Measurements from ENCODE around the gene ZBP1. TPM values are rescaled to one million over a fixed set of nuclear protein-coding genes. Genes with fewer than 3 reads are reported as not detected.

ZBP1 gene
- total RNA-seq, 1 donor from 2014 or later: not detected

DNA sequence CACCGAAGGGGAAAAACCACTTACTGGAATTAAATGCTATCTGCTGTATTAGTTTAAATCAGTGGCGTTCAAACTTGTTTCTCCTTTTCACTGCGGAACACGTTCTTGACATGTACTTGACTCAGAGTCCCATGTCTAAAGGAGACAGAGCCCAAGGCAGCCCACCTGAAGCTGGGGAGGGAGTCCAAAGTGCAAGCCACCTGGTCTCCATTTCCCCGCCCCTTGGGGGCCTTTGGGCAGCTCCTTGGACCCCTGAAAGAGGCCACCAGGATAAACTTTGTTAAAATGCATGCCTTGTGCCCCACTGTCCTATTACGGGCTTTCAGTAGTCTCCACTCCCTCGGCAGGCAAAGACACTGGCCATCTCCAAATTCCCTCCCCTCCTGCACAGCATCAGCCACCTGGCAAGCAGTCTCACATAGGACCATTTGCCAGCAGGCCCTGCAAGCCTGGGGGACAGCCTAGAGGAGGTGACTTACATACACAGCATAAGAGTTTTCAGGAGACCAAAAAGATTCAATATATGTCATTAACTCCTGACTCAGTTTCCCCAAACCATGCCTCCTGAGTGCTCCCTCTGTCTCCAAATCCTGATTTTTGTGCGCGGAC is 52.7 kb downstream of the ZBP1 start:
- Mint-ChIP-seq H3K9me3 (no peaks in the 10 kb centered on the region), H3K27me3 (ENCODE audit: low read depth) (peaks cover 86% of the 10 kb centered on the region), H3K4me3 (no peak overlapping the region), H3K27ac (no peak overlapping the region), H3K4me1 (peaks cover 7% of the 10 kb centered on the region), H3K36me3 (no peaks in the 10 kb centered on the region)
- no peak for DNase-seq (ENCODE audit: low spot score in 2 of 2, unreplicated experiment in 2 of 2)
- TF ChIP-seq, protein P1, sequence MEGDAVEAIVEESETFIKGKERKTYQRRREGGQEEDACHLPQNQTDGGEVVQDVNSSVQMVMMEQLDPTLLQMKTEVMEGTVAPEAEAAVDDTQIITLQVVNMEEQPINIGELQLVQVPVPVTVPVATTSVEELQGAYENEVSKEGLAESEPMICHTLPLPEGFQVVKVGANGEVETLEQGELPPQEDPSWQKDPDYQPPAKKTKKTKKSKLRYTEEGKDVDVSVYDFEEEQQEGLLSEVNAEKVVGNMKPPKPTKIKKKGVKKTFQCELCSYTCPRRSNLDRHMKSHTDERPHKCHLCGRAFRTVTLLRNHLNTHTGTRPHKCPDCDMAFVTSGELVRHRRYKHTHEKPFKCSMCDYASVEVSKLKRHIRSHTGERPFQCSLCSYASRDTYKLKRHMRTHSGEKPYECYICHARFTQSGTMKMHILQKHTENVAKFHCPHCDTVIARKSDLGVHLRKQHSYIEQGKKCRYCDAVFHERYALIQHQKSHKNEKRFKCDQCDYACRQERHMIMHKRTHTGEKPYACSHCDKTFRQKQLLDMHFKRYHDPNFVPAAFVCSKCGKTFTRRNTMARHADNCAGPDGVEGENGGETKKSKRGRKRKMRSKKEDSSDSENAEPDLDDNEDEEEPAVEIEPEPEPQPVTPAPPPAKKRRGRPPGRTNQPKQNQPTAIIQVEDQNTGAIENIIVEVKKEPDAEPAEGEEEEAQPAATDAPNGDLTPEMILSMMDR (IDR thresholded peaks at IDR 0.05; ENCODE audit: unreplicated experiment): no peak

DNA sequence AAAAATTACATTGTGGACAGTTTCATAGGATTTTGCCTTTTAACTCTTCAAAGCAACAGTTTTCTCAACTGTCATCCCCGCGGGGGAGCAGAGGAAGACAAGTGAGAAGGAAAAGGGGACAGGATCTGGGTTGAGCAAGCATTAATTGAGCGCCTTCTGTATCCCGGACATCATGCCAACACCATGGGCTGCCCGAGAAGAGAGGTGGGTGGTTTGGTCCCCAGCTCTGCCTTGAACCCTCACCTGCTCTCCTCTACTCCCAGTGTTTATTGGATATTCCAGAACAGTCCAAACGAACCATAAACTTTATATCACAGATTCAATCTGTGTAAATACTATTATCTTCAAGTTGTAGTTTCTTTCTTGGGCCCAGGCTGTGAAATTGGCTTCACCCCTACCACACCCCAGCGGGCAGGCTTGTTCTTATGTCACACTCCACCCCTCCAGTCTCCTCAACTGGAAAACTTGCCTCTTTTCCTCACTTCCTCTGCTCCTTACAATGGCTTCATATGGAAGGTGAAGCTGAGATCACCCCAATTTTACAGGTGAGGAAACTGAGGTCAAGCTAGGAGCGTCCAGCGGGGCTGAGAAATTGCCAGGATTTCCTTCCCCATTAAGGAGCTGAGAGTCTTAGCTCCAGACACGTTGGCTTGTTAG is 53.3 kb downstream of the ZBP1 start:
- Mint-ChIP-seq H3K4me1 (peaks cover 7% of the 10 kb centered on the region), H3K4me3 (no peak overlapping the region), H3K36me3 (no peaks in the 10 kb centered on the region), H3K9me3 (no peaks in the 10 kb centered on the region), H3K27me3 (ENCODE audit: low read depth) (peaks cover 93% of the 10 kb centered on the region), H3K27ac (no peak overlapping the region)
- DNase-seq (ENCODE audit: low spot score in 2 of 2, unreplicated experiment in 2 of 2): no peak
- TF ChIP-seq, protein P1 (IDR thresholded peaks at IDR 0.05; ENCODE audit: unreplicated experiment): no peak

DNA sequence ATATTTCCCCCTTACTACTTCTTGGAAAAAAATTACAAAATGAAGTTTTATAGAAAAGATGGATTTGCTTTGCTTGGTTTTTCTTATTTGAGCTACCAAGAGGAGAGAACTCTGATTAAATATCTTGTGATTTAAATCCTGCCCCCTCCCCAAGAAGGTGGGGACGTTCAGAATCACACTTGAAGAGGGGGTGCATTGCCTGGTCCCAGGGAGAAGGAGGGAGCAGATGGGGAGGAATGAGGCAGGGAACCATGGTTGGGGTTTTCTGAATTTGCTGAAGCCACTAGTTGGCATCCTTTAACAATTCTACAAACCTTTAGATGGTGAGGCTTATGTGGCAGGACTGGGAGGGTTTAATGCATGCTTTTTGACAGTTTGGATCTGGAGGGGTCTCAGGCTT is 53.8 kb downstream of the ZBP1 start:
- no peak for DNase-seq (ENCODE audit: low spot score in 2 of 2, unreplicated experiment in 2 of 2)
- no peaks in the 10 kb centered on the region for H3K36me3 Mint-ChIP-seq
- no peaks in the 10 kb centered on the region for H3K9me3 Mint-ChIP-seq
- TF ChIP-seq, protein P1 (IDR thresholded peaks at IDR 0.05; ENCODE audit: unreplicated experiment): no peak
- H3K27me3 Mint-ChIP-seq (ENCODE audit: low read depth): peaks cover 98% of the 10 kb centered on the region
- H3K27ac Mint-ChIP-seq: no peak overlapping the region
- no peak overlapping the region for H3K4me3 Mint-ChIP-seq
- peaks cover 7% of the 10 kb centered on the region for H3K4me1 Mint-ChIP-seq

DNA sequence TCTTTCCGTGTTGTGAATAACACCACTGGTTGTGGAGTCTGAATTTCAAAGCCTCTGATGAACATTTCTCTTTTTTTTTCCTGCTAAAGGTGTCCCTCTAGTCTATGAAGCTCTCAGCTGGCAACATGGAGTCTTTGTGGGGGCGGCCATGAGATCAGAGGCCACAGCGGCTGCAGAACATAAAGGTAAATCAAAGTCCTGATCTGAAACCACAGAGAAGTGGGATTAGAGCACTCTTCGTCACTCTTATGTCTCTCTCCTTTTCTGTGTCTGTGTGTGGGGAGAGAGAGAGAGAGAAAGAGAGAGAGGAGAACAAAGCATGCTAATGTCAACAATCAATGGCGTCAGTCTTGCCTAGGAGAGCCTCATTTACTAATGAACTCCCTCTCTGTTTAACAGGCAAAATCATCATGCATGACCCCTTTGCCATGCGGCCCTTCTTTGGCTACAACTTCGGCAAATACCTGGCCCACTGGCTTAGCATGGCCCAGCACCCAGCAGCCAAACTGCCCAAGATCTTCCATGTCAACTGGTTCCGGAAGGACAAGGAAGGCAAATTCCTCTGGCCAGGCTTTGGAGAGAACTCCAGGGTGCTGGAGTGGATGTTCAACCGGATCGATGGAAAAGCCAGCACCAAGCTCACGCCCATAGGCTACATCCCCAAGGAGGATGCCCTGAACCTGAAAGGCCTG is 55.1 kb downstream of the ZBP1 start:
- Mint-ChIP-seq H3K36me3 (no peaks in the 10 kb centered on the region), H3K27me3 (ENCODE audit: low read depth) (peaks cover 99% of the 10 kb centered on the region), H3K9me3 (no peaks in the 10 kb centered on the region), H3K27ac (no peak overlapping the region), H3K4me1 (peaks cover 4% of the 10 kb centered on the region), H3K4me3 (no peak overlapping the region)
- TF ChIP-seq, protein P1 (IDR thresholded peaks at IDR 0.05; ENCODE audit: unreplicated experiment): no peak
- DNase-seq (ENCODE audit: low spot score in 2 of 2, unreplicated experiment in 2 of 2): no peak

DNA sequence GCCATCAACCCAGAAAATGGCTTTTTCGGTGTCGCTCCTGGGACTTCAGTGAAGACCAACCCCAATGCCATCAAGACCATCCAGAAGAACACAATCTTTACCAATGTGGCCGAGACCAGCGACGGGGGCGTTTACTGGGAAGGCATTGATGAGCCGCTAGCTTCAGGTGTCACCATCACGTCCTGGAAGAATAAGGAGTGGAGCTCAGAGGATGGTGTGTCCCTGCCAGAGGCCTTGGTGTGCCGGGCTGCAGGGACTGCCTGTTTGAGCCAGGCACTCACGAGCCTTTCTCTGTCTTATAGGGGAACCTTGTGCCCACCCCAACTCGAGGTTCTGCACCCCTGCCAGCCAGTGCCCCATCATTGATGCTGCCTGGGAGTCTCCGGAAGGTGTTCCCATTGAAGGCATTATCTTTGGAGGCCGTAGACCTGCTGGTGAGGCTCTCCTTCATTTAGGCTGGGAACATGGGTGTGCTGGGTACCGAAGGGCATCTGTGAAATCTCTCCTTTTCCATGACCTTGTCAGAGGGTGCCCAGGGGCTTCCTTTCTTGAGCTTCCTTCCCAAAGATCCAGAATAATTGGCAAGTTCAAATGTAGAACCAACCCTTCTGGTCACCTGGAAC is 55.9 kb downstream of the ZBP1 start:
- no peaks in the 10 kb centered on the region for H3K36me3 Mint-ChIP-seq
- no peak overlapping the region for H3K4me3 Mint-ChIP-seq
- H3K4me1 Mint-ChIP-seq: peaks cover 3% of the 10 kb centered on the region
- H3K9me3 Mint-ChIP-seq: no peaks in the 10 kb centered on the region
- no peak for DNase-seq (ENCODE audit: low spot score in 2 of 2, unreplicated experiment in 2 of 2)
- H3K27me3 Mint-ChIP-seq (ENCODE audit: low read depth): peaks cover 99% of the 10 kb centered on the region
- H3K27ac Mint-ChIP-seq: no peak overlapping the region
- TF ChIP-seq, protein P1 (IDR thresholded peaks at IDR 0.05; ENCODE audit: unreplicated experiment): no peak

Data from mesothelial cell of epicardium (in vitro differentiated cells).